Measurements from ENCODE around the gene KCNAB1. TPM values are rescaled to one million over a fixed set of nuclear protein-coding genes. Genes with fewer than 3 reads are reported as not detected.

Gene KCNAB1
- total RNA-seq, 1 experiment from 2014 or later = not detected

- Histone ChIP-seq H3K9ac (ENCODE audit: low read length) (no peak overlapping the region), H3F3A (ENCODE audit: low read length, unreplicated experiment) (no peaks in the 10 kb centered on the region), H3K9me3 (ENCODE audit: low read length) (no peaks in the 10 kb centered on the region), H3K4me1 (ENCODE audit: insufficient read depth, low read length) (no peaks in the 10 kb centered on the region), H3K4me2 (ENCODE audit: low read length) (no peak overlapping the region), H3K27me3 (ENCODE audit: low read length) (peaks cover 71% of the 10 kb centered on the region), H3K36me3 (ENCODE audit: low read depth, low read length) (no peaks in the 10 kb centered on the region), H3K4me3 (ENCODE audit: low read length) (no peak overlapping the region), H3K79me2 (ENCODE audit: low read length) (no peaks in the 10 kb centered on the region), H4K20me1 (ENCODE audit: low read length) (no peaks in the 10 kb centered on the region), H3K9me2 (replicated peaks; ENCODE audit: low read length) (no peaks in the 10 kb centered on the region), H2AFZ (ENCODE audit: low read length) (no peak overlapping the region), H3K27ac (ENCODE audit: low read length) (no peak overlapping the region)
- ChIA-PET CTCF (no interaction called here), POLR2A (ENCODE audit: unreplicated experiment) (no interaction called here)
- no peak for ATAC-seq
- intact Hi-C loops (cut with micrococcal nuclease) = no loop called here
- TF ChIP-seq EZH2 (IDR thresholded peaks at IDR 0.05; ENCODE audit: low read length, unreplicated experiment) (no peak), CTCF (conservative IDR thresholded peaks at IDR 0.05; ENCODE audit: low read depth, low read length) (no peak), EZH2phosphoT487 (IDR thresholded peaks at IDR 0.05; ENCODE audit: borderline replicate concordance, low read length) (no peak)
- no TSS peak for BruUV-seq (replicated peaks)
- DNase-seq = no peak
Measured at GRCh38 chr3:156368189-156368588, 247.8 kb downstream of the KCNAB1 start.

GRCh38 chr3:156371701-156372100 lies 251.3 kb downstream of the KCNAB1 start:
- Histone ChIP-seq H2AFZ (ENCODE audit: low read length) (no peak overlapping the region), H3K4me3 (ENCODE audit: low read length) (no peak overlapping the region), H3K79me2 (ENCODE audit: low read length) (no peaks in the 10 kb centered on the region), H3K9ac (ENCODE audit: low read length) (no peak overlapping the region), H3K36me3 (ENCODE audit: low read depth, low read length) (no peaks in the 10 kb centered on the region), H3K27ac (ENCODE audit: low read length) (no peak overlapping the region), H3K9me3 (ENCODE audit: low read length) (no peaks in the 10 kb centered on the region), H3K4me1 (ENCODE audit: insufficient read depth, low read length) (no peaks in the 10 kb centered on the region), H4K20me1 (ENCODE audit: low read length) (no peaks in the 10 kb centered on the region), H3F3A (ENCODE audit: low read length, unreplicated experiment) (no peaks in the 10 kb centered on the region), H3K9me2 (replicated peaks; ENCODE audit: low read length) (no peaks in the 10 kb centered on the region), H3K4me2 (ENCODE audit: low read length) (no peak overlapping the region), H3K27me3 (ENCODE audit: low read length) (peaks cover 45% of the 10 kb centered on the region)
- intact Hi-C loops (cut with micrococcal nuclease) = no loop called here
- no peak for DNase-seq
- POLR2A ChIA-PET (ENCODE audit: unreplicated experiment) = no interaction called here
- CTCF ChIA-PET = no interaction called here
- TF ChIP-seq EZH2 (IDR thresholded peaks at IDR 0.05; ENCODE audit: low read length, unreplicated experiment) (no peak), EZH2phosphoT487 (IDR thresholded peaks at IDR 0.05; ENCODE audit: borderline replicate concordance, low read length) (no peak), CTCF (conservative IDR thresholded peaks at IDR 0.05; ENCODE audit: low read depth, low read length) (no peak)
- ATAC-seq = no peak
- BruUV-seq (replicated peaks) = no TSS peak

GRCh38 chr3:156373095-156373494 lies 252.7 kb downstream of the KCNAB1 start:
- POLR2A ChIA-PET (ENCODE audit: unreplicated experiment) = no interaction called here
- Histone ChIP-seq H3K27ac (ENCODE audit: low read length) (no peak overlapping the region), H3K4me1 (ENCODE audit: insufficient read depth, low read length) (no peaks in the 10 kb centered on the region), H3K36me3 (ENCODE audit: low read depth, low read length) (no peaks in the 10 kb centered on the region), H3K4me2 (ENCODE audit: low read length) (no peak overlapping the region), H2AFZ (ENCODE audit: low read length) (no peak overlapping the region), H3K4me3 (ENCODE audit: low read length) (no peak overlapping the region), H3K27me3 (ENCODE audit: low read length) (peaks cover 47% of the 10 kb centered on the region), H3K9me3 (ENCODE audit: low read length) (no peaks in the 10 kb centered on the region), H3K9ac (ENCODE audit: low read length) (no peak overlapping the region), H3F3A (ENCODE audit: low read length, unreplicated experiment) (no peaks in the 10 kb centered on the region), H3K9me2 (replicated peaks; ENCODE audit: low read length) (no peaks in the 10 kb centered on the region), H4K20me1 (ENCODE audit: low read length) (no peaks in the 10 kb centered on the region), H3K79me2 (ENCODE audit: low read length) (no peaks in the 10 kb centered on the region)
- BruUV-seq (replicated peaks) = no TSS peak
- intact Hi-C loops (cut with micrococcal nuclease) = no loop called here
- TF ChIP-seq CTCF (conservative IDR thresholded peaks at IDR 0.05; ENCODE audit: low read depth, low read length) = no peak
- no peak for TF ChIP-seq EZH2 (IDR thresholded peaks at IDR 0.05; ENCODE audit: low read length, unreplicated experiment)
- no peak for TF ChIP-seq EZH2phosphoT487 (IDR thresholded peaks at IDR 0.05; ENCODE audit: borderline replicate concordance, low read length)
- DNase-seq (no peak), ATAC-seq (no peak)
- CTCF ChIA-PET = interaction anchor here (0.5 kb wide), 1 partner anchor 77 kb away, joined by 4 read pairs; no protein-coding TSS in a partner anchor

All from PC-3 (cell line).